SK-N-SH (cell line): Measurements from ENCODE around the gene TBCEL. TPM values are rescaled to one million over a fixed set of nuclear protein-coding genes. Genes with fewer than 3 reads are reported as not detected.

Experiments
- CTCF ChIA-PET: fragments of 300-600, 350-600 bp; formaldehyde crosslinking; extraction: SDS; loops from one replicate; lab custom pipeline; 2021; lab: Yijun Ruan, JAX
- POLR2A ChIA-PET: fragments of 350-600 bp; sonication (Branson Sonifier 250); formaldehyde crosslinking; extraction: SDS; loops from one replicate; lab custom pipeline; 2020; ENCODE audit warnings: antibody characterized with exemption, inconsistent platforms; lab: Yijun Ruan, JAX
- DNase-seq: peaks from one replicate; pipeline ENCODE4 v3.0.0; 2012
- H2AFZ ChIP-seq: fragments of 200-600 bp; sonication (generic); 2 replicates; pipeline ENCODE4 v1.8.1; 2016; ENCODE audit warnings: antibody characterized with exemption, mild to moderate bottlenecking, low read depth
- H3F3A ChIP-seq: fragments of 200-600 bp; sonication (generic); replicated peaks from 2 replicates; pipeline ENCODE3; 2016; ENCODE audit warnings: antibody characterized with exemption, mild to moderate bottlenecking; ENCODE audit not compliant: insufficient read depth
- H3K27ac ChIP-seq, 2 experiments: fragments of 200-500 bp in 1 of 2; fragments of 200-600 bp in 1 of 2; sonication (Bioruptor generic) in 1 of 2; sonication (generic), shearing (Covaris generic) in 1 of 2; 2 replicates each; pipeline versions ENCODE4 v1.5.1 to v1.6.1; 2014 to 2016; ENCODE audit warnings: low read depth in 2 of 2, inconsistent platforms in 1 of 2, low read length in 1 of 2, mild to moderate bottlenecking in 1 of 2, mixed read lengths in 1 of 2
- H3K27me3 ChIP-seq: fragments of 200-600 bp; sonication (generic), shearing (Covaris generic); 2 replicates; pipeline ENCODE4 v1.6.1; 2016; ENCODE audit warnings: mixed run types; ENCODE audit not compliant: insufficient read depth
- H3K36me3 ChIP-seq, 2 experiments: fragments of 200-500 bp in 1 of 2; fragments of 200-600 bp in 1 of 2; sonication (Bioruptor generic) in 1 of 2; sonication (generic) in 1 of 2; replicated peaks in 1 of 2; 2 replicates each; pipeline versions ENCODE3 to v1.5.1; 2014 to 2016; ENCODE audit warnings: low read length in 1 of 2, mild to moderate bottlenecking in 1 of 2; ENCODE audit not compliant: insufficient read depth in 2 of 2, control insufficient read depth in 1 of 2
- H3K4me1 ChIP-seq, 2 experiments: fragments of 200-500 bp in 1 of 2; fragments of 200-600 bp in 1 of 2; sonication (Bioruptor generic) in 1 of 2; sonication (generic), shearing (Covaris generic) in 1 of 2; 2 replicates each; pipeline versions ENCODE4 v1.5.1 to v1.6.1; 2014 to 2016; ENCODE audit warnings: low read depth in 1 of 2, low read length in 1 of 2, mixed run types in 1 of 2; ENCODE audit not compliant: insufficient read depth in 2 of 2, control insufficient read depth in 1 of 2
- H3K4me2 ChIP-seq: fragments of 200-600 bp; sonication (generic), shearing (Covaris generic); 2 replicates; pipeline ENCODE4 v1.6.1; 2017; ENCODE audit warnings: mixed run types
- H3K4me3 ChIP-seq, 2 experiments: fragments of 200-500 bp in 1 of 2; fragments of 200-600 bp in 1 of 2; sonication (Bioruptor generic) in 1 of 2; sonication (generic), shearing (Covaris generic) in 1 of 2; 2 replicates each; pipeline versions ENCODE4 v1.5.1 to v1.8.1; 2014 to 2016; ENCODE audit warnings: low read depth in 2 of 2, inconsistent platforms in 1 of 2, low read length in 1 of 2, mild to moderate bottlenecking in 1 of 2, mixed read lengths in 1 of 2, moderate library complexity in 1 of 2
- H3K79me2 ChIP-seq: fragments of 200-600 bp; sonication (generic); 2 replicates; pipeline ENCODE4 v1.8.1; 2017; ENCODE audit warnings: mild to moderate bottlenecking; ENCODE audit not compliant: insufficient read depth
- H3K9ac ChIP-seq: fragments of 200-600 bp; sonication (generic); 2 replicates; pipeline ENCODE4 v1.6.1; 2017; ENCODE audit warnings: mixed run types
- H3K9me2 ChIP-seq: fragments of 200-600 bp; sonication (generic); 2 replicates; pipeline ENCODE4 v1.6.1; 2017; ENCODE audit warnings: mixed run types
- H3K9me3 ChIP-seq: fragments of 200-600 bp; sonication (generic); 2 replicates; pipeline ENCODE4 v1.6.1; 2017; ENCODE audit warnings: mixed run types, mild to moderate bottlenecking, moderate library complexity
- H4K20me1 ChIP-seq: fragments of 200-600 bp; sonication (generic); 2 replicates; pipeline ENCODE4 v1.6.1; 2017; ENCODE audit warnings: mild to moderate bottlenecking, mixed run types; ENCODE audit not compliant: insufficient read depth
- CHD2 ChIP-seq: fragments of 150-350 bp; IDR thresholded peaks from 2 replicates; pipeline ENCODE4 v1.6.1; 2018; ENCODE audit warnings: low read length; ENCODE audit not compliant: partially characterized antibody
- ELF1 ChIP-seq: IDR thresholded peaks from 2 replicates; pipeline ENCODE4 v1.4.0; 2012
- FOSL2 ChIP-seq: IDR thresholded peaks from 2 replicates; pipeline ENCODE4 v1.4.0; 2012; ENCODE audit warnings: low read depth, mild to moderate bottlenecking, moderate library complexity, borderline replicate concordance
- GATA2 ChIP-seq: sonication (generic); formaldehyde crosslinking; IDR thresholded peaks from 2 replicates; pipeline ENCODE4 v1.5.0; 2020; ENCODE audit warnings: mild to moderate bottlenecking, missing genetic modification reagents
- IRF3 ChIP-seq: fragments of 150-350 bp; IDR thresholded peaks from 2 replicates; pipeline ENCODE4 v1.6.1; 2016; ENCODE audit warnings: mild to moderate bottlenecking, low read depth, low read length
- MEF2A ChIP-seq: IDR thresholded peaks from 2 replicates; pipeline ENCODE4 v1.4.0; 2012; ENCODE audit warnings: low read depth, borderline replicate concordance
- MXI1 ChIP-seq: IDR thresholded peaks from 2 replicates; pipeline ENCODE4 v1.6.1; 2012; ENCODE audit warnings: mild to moderate bottlenecking, low read depth, low read length, improper control_type of control experiment
- NFIC ChIP-seq: IDR thresholded peaks from 2 replicates; pipeline ENCODE4 v1.4.0; 2012; ENCODE audit warnings: borderline replicate concordance
- PBX3 ChIP-seq: IDR thresholded peaks from 2 replicates; pipeline ENCODE4; 2012
- POLR2AphosphoS5 ChIP-seq: IDR thresholded peaks from 2 replicates; pipeline ENCODE4 v1.6.1; 2012; ENCODE audit warnings: low read depth, low read length
- RCOR1 ChIP-seq: fragments of 150-350 bp; IDR thresholded peaks from 2 replicates; pipeline ENCODE4 v1.6.1; 2017; ENCODE audit warnings: antibody characterized with exemption, low read length
- REST ChIP-seq: IDR thresholded peaks from 2 replicates; pipeline ENCODE4 v1.6.1; 2012; ENCODE audit warnings: mild to moderate bottlenecking, low read depth, low read length, moderate library complexity
- TAF1 ChIP-seq: IDR thresholded peaks from 2 replicates; pipeline ENCODE4 v1.6.1; 2012; ENCODE audit warnings: low read depth, mild to moderate bottlenecking, low read length, moderate library complexity, borderline replicate concordance
- TEAD4 ChIP-seq: IDR thresholded peaks from 2 replicates; pipeline ENCODE4 v1.4.0; 2012; ENCODE audit warnings: mild to moderate bottlenecking, borderline replicate concordance; ENCODE audit not compliant: insufficient read depth
- ZBTB33 ChIP-seq: IDR thresholded peaks from 2 replicates; pipeline ENCODE4 v1.4.0; 2012; ENCODE audit warnings: low read depth, borderline replicate concordance
- WGBS: methylation state at CpG from one replicate; pipeline ENCODE4 v1.1.6; 2017; ENCODE audit warnings: low lambda C conversion rate; 5-methylcytosine and 5-hydroxymethylcytosine counted together
- polyA plus RNA-seq, 3 experiments: library from polyadenylated mRNA; depleted of rRNA; stranded (reverse); fragments of >200 nt; gene quantifications; 2 replicates each; pipeline ENCODE4 v1.2.3, GENCODE V29; 2012

Gene TBCEL
- polyA plus RNA-seq, 1 of the 3 experiments (the other 2 are of a cell fraction) = 5.9 TPM

GRCh38 chr11:120995184-120995583 lies 28.7 kb upstream of the TBCEL start:
- no peak overlapping the region for H3K27ac ChIP-seq
- H3K4me2 ChIP-seq = no peak overlapping the region
- H3K79me2 ChIP-seq = no peaks in the 10 kb centered on the region
- H2AFZ ChIP-seq = no peak overlapping the region
- no peaks in the 10 kb centered on the region for H3K9me3 ChIP-seq
- H3K27me3 ChIP-seq = no peaks in the 10 kb centered on the region
- WGBS = 36% methylated on average over 2 of the region's 2 CpGs
- ChIA-PET CTCF (interaction anchor here (1.0 to 1.4 kb wide), 3 partner anchors 82 to 199 kb away, joined by 3 to 4 read pairs (median 3); no protein-coding TSS in a partner anchor), POLR2A (no interaction called here)
- H3K4me3 ChIP-seq = no peak overlapping the region
- no peaks in the 10 kb centered on the region for H3K36me3 ChIP-seq
- no peak for DNase-seq
- peaks cover 0 to 6% of the 10 kb centered on the region in 2 experiments; a peak in 2 of 4 replicates for H3K4me1 ChIP-seq
- no peaks in the 10 kb centered on the region for H4K20me1 ChIP-seq
- no peaks in the 10 kb centered on the region for H3K9me2 ChIP-seq
- H3K9ac ChIP-seq = no peak overlapping the region
- H3F3A ChIP-seq = no peaks in the 10 kb centered on the region
- TF ChIP-seq ELF1 (no peak), REST (no peak), NFIC (no peak), GATA2 (CRISPR knock-in tag) (0 out of 2 replicates have a peak, but pooled peaks have one; percentile 47), PBX3 (no peak), ZBTB33 (no peak), RCOR1 (no peak)
- TF ChIP-seq, all 33 proteins: peak for 1

- Histone ChIP-seq H4K20me1 (no peaks in the 10 kb centered on the region), H2AFZ (no peak overlapping the region), H3K9me3 (no peaks in the 10 kb centered on the region), H3K36me3 (no peaks in the 10 kb centered on the region), H3K4me1 (peaks cover 0 to 6% of the 10 kb centered on the region in 2 experiments; a peak in 2 of 4 replicates), H3K79me2 (no peaks in the 10 kb centered on the region), H3K4me2 (no peak overlapping the region), H3K9me2 (no peaks in the 10 kb centered on the region), H3K27ac (no peak overlapping the region), H3F3A (no peaks in the 10 kb centered on the region), H3K27me3 (no peaks in the 10 kb centered on the region), H3K9ac (no peak overlapping the region), H3K4me3 (no peak overlapping the region)
- 36% methylated on average over 5 of the region's 5 CpGs for WGBS
- no peak for DNase-seq
- POLR2A ChIA-PET = no interaction called here
- CTCF ChIA-PET = interaction anchor here (1.1 to 1.7 kb wide), 2 partner anchors 16 to 44 kb away, joined by 3 to 5 read pairs; no protein-coding TSS in a partner anchor
- TF ChIP-seq IRF3 (no peak), MXI1 (no peak), MEF2A (no peak), TAF1 (no peak), TEAD4 (no peak), POLR2AphosphoS5 (no peak), FOSL2 (no peak), CHD2 (no peak), REST (no peak)
Observed at GRCh38 chr11:120996973-120997372, 26.9 kb upstream of the TBCEL start.
